ENCODE results near the gene LIG1. TPM values are rescaled to one million over a fixed set of nuclear protein-coding genes. Genes with fewer than 3 reads are reported as not detected.
A peak's percentile ranks its signal among the peaks of the same experiment; 100 is the strongest.

Gene LIG1
- total RNA-seq, 4 donors from 2014 or later: 17.7 to 33.3 (median 26.7) TPM

DNA sequence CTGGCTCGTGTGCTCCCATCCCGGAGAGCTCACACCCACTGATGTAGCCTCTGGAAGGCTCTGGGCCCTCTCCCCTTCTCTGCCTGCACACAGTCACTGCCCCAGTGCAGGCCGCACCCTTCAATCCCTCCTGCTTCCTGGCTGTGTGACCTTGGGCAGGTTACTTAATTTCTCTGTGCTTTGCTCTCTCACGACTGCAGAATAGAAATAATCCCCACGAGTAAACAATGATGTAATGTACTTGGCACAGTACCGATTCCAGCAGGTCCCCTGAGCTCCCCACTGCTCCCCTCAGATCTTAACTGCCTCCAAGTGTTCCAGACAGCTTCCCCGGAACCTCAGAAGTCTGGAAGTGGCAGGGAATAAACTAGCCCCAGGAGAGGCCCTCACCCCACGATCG lies 16.1 kb downstream of the LIG1 start:
- Histone ChIP-seq H3K4me3 (replicated peaks in 1 of 3) (no peak overlapping the region), H3K27me3 (no peaks in the 10 kb centered on the region), H3K4me1 (no peaks in the 10 kb centered on the region), H3K27ac (no peak overlapping the region), H3K36me3 (peaks cover 0 to 1% of the 10 kb centered on the region in 2 donors), H3K9me3 (no peaks in the 10 kb centered on the region)
- no peak for DNase-seq
- intact Hi-C loops (cut with DNase I): loop anchor here (5.0 kb wide), 1 partner anchor 47 kb away; no protein-coding TSS in a partner anchor
- 61 to 81% methylated on average over 9 of the region's 9 CpGs for WGBS, 2 donors
- TF ChIP-seq POLR2A (IDR thresholded peaks at IDR 0.05) (no peak), CTCF (IDR thresholded peaks at IDR 0.05) (no peak)

- Histone ChIP-seq H3K4me1 (no peaks in the 10 kb centered on the region), H3K36me3 (peaks cover 0 to 4% of the 10 kb centered on the region in 2 donors), H3K9me3 (no peaks in the 10 kb centered on the region), H3K4me3 (replicated peaks in 1 of 3) (no peak overlapping the region), H3K27ac (peak overlapping the region in 1 of 3 donors; percentile 64), H3K27me3 (no peaks in the 10 kb centered on the region)
- peak; percentile 52 to 70 for DNase-seq
- WGBS, 2 donors: 33 to 36% methylated on average over 8 of the region's 8 CpGs
- TF ChIP-seq CTCF (IDR thresholded peaks at IDR 0.05): peak in 5 of 6 experiments; percentile 82 to 91 (median 82)
- no peak for TF ChIP-seq POLR2A (IDR thresholded peaks at IDR 0.05)
- intact Hi-C loops (cut with DNase I): loop anchor here (5.0 kb wide), 1 partner anchor 45 kb away; no protein-coding TSS in a partner anchor
These were observed 17.6 kb downstream of the LIG1 start for GRCh38 chr19:48152551-48152950.

DNA sequence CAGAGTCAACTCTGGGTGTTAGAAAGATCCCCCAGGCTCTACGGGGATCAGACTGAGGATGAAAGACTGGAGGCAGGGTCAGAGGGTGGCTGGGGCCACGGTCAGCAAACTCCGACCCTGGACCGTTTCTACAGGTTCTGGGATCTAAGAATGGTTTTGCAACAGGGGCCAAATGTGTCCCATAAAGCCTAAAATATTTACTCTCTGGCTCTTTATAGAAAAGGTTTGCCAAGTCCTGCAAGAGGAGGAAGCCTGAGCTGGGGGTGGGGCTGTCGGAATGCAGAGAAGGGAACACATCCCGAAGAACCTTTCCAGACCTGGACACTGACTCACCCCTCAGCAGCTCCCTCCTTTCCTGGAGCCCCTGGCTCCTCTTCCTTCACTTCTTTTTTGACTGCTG lies 20.7 kb downstream of the LIG1 start:
- no peak for DNase-seq
- no peak overlapping the region for H3K27ac ChIP-seq
- WGBS, 2 donors: 82 to 91% methylated on average over 6 of the region's 6 CpGs

GRCh38 chr19:48148576-48148975 lies 21.6 kb downstream of the LIG1 start:
- TF ChIP-seq POLR2A (IDR thresholded peaks at IDR 0.05) (no peak), CTCF (IDR thresholded peaks at IDR 0.05) (no peak)
- H3K27ac ChIP-seq: no peak overlapping the region
- H3K4me1 ChIP-seq: no peaks in the 10 kb centered on the region
- no peak overlapping the region for H3K4me3 ChIP-seq (replicated peaks in 1 of 3)
- peaks cover 0 to 4% of the 10 kb centered on the region in 2 donors for H3K36me3 ChIP-seq
- no peaks in the 10 kb centered on the region for H3K27me3 ChIP-seq
- H3K9me3 ChIP-seq: no peaks in the 10 kb centered on the region
- 87 to 97% methylated on average over 9 of the region's 9 CpGs for WGBS, 2 donors
- DNase-seq: no peak
- intact Hi-C loops (cut with DNase I): no loop called here

More for the DNA sequence above, 20.7 kb downstream of the LIG1 start:
- H3K9me3 ChIP-seq: no peaks in the 10 kb centered on the region
- no peaks in the 10 kb centered on the region for H3K4me1 ChIP-seq
- peaks cover 0 to 4% of the 10 kb centered on the region in 2 donors for H3K36me3 ChIP-seq
- H3K27me3 ChIP-seq: no peaks in the 10 kb centered on the region
- TF ChIP-seq POLR2A (IDR thresholded peaks at IDR 0.05) (no peak), CTCF (IDR thresholded peaks at IDR 0.05) (no peak)
- intact Hi-C loops (cut with DNase I): no loop called here
- no peak overlapping the region for H3K4me3 ChIP-seq (replicated peaks in 1 of 3)

GRCh38 chr19:48147597-48148175 lies 22.5 kb downstream of the LIG1 start:
- intact Hi-C loops (cut with DNase I): no loop called here
- no peak for DNase-seq
- H3K36me3 ChIP-seq: peaks cover 0 to 4% of the 10 kb centered on the region in 2 donors
- H3K9me3 ChIP-seq: no peaks in the 10 kb centered on the region
- no peaks in the 10 kb centered on the region for H3K4me1 ChIP-seq
- no peak overlapping the region for H3K27ac ChIP-seq
- TF ChIP-seq CTCF (IDR thresholded peaks at IDR 0.05) (no peak), POLR2A (IDR thresholded peaks at IDR 0.05) (no peak)
- WGBS, 2 donors: 82 to 95% methylated on average over 3 to 4 of the region's 4 CpGs
- no peak overlapping the region for H3K4me3 ChIP-seq (replicated peaks in 1 of 3)
- no peaks in the 10 kb centered on the region for H3K27me3 ChIP-seq
